VCaP (cell line): ENCODE data around the gene PLD6.

Experiments used
- H3K27ac ChIP-seq: fragments of 450-650 bp; 2 replicates; pipeline ENCODE4 v1.5.1; 2017
- TF ChIP-seq, protein P1 (sequence below): fragments of 450-650 bp; conservative IDR thresholded peaks from 2 replicates; pipeline ENCODE4 v1.5.1; 2017; ENCODE audit warnings: mild to moderate bottlenecking, moderate library complexity

Gene PLD6

DNA sequence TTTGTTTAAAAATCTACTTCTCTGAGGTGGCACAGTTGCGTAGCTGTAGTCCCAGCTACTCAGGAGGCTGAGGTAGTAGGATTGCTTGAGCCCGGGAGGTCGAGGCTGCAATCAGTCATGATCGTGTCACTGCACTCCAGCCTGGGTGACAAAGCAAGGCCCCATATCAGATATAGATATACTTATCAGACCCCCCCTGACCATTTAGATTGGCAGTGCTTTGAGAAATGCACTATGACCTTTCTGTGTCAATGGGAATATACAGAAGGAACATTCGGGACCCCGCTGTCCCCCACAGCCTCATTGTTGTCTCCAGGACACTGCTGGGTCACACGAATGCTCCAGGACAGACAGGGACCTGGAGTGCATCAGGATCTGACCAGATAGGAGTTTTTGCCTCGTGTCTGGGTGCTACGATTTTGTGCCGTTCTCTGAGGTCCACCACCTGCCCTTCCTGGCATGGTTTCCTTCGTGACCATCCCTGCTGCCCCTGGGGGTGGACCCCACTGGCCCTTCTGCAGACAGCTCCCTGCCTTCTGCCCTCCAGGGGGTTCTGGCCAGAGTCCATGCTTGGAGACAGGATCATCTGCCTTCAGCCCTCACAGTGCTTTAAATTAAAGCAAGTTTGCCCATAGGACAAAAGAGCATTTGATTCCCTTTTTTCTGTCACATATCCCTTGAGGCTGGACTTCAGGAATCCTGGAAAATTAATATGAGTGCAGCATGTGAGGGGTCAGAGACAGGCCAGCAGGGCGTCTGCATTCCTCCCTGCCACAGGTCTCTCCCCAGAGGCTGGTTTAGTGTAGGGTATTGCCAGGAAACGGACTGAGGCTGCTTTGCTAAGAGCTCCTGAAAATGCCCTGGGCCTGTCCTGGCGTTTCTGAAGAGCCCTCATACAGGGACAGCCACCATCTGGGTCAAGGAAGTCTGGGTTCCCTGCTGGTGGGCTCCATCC, 19.3 kb downstream of the PLD6 start:
- TF ChIP-seq, protein P1, sequence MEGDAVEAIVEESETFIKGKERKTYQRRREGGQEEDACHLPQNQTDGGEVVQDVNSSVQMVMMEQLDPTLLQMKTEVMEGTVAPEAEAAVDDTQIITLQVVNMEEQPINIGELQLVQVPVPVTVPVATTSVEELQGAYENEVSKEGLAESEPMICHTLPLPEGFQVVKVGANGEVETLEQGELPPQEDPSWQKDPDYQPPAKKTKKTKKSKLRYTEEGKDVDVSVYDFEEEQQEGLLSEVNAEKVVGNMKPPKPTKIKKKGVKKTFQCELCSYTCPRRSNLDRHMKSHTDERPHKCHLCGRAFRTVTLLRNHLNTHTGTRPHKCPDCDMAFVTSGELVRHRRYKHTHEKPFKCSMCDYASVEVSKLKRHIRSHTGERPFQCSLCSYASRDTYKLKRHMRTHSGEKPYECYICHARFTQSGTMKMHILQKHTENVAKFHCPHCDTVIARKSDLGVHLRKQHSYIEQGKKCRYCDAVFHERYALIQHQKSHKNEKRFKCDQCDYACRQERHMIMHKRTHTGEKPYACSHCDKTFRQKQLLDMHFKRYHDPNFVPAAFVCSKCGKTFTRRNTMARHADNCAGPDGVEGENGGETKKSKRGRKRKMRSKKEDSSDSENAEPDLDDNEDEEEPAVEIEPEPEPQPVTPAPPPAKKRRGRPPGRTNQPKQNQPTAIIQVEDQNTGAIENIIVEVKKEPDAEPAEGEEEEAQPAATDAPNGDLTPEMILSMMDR = no peak
- H3K27ac ChIP-seq = peak overlapping the region; percentile 31; the same call in 1 of the 2 replicates

DNA sequence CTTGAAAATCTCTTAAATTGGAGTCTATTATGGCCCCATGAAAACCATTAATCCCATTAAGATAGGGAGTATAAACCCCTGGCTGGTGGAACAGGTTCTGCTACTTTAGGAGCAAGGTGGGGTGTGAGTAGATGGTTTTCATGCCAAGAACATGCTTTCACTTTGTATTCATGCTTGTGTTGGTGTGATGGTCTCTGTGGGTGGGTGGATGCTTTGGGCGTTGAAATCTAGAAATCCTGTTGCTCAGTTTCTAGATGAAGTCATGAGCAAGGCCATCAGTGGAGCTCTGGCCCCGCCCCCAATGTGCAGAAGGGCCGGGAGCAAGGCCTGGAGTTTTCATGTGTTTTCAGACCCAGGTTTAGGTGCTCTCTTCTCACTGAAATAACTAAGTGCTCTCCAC, 20.1 kb downstream of the PLD6 start:
- TF ChIP-seq, protein P1 = no peak
- H3K27ac ChIP-seq = peak overlapping the region; percentile 31

DNA sequence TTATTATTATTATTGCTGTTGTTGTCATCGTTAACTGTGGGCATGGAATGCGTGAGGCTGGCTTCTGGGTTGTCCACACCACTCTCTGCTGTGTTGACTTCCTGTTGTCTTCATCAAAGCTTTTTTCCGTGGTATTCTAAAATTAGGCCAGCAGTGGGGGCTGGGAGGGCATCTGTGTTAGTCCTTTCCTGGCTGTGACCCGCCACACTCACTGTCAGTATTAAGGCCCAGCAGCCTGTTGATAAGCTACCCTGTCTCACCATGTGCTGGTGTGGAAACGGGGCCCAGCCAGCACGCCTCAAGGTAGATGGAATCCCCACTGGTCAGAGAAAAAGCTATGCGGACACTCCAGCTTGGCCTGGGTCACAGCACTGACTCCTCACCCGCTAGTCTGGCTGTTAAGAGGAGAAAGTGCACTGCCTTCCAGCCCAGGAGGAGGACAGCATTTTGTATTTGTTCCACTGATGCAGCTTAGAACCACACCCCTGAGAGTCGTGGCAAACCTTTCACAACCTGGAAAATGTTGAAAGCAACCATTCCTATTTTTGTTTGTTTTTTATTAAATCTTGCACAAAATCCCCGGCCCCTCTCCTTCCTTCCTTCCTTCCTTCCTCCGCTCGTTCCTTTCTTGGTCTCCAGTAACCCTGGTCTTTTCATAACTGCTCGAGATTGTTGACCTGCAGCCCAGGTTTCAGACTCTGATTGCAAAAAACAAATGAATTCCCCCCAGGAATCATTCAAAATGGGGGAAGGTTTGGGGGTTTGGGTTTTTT, 21.0 kb downstream of the PLD6 start:
- peak overlapping the region; percentile 31; the same call in 1 of the 2 replicates for H3K27ac ChIP-seq

DNA sequence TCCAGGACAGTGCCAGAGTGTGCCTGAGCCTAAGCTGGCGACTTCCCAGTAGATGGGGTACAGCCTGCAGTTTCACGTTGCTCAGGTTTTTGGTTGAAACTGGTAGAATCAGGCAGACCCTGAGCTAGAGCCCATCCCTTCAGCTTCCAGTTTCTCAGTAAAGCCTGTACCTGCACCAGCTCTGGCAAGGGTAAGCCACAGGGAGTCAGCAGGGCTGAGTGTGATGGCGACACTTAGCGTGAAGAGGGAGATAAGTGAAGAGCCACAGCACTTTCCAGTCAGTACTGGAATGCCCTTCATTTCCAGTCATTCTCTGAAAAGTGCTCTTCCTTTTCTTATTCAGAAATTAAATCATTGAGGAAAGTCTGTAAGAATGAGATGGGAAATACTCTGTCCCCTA, 22.4 kb downstream of the PLD6 start:
- TF ChIP-seq, protein P1 = no peak
- H3K27ac ChIP-seq = no peak overlapping the region

DNA sequence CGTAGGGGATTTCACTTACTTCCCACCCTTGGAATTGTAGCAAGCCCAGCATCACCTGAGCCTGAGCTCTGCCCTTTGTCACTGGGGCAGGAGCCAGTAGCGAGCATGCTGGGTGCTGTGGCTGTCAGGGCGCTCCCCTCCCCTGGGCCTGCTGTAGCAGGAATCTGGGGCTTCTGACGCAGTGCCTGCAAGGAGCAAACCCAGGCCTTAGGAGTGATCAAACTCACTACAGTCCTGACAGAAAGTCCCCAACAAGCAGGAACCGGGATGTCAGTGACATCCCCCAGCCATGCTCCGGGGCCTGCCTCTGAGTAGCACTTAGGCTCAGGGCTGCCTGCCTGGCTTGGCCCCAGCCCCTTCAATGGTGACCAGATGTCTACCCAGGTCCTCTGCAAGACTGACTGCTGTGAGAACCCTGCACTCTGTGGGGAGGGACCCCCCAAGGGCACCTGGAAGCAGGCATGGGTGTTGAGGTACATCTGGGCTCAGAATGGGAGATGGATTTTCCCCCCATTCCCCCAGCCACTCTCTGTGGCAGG, 23.5 kb downstream of the PLD6 start:
- TF ChIP-seq, protein P1 = no peak
- H3K27ac ChIP-seq = peak overlapping the region; percentile 63

DNA sequence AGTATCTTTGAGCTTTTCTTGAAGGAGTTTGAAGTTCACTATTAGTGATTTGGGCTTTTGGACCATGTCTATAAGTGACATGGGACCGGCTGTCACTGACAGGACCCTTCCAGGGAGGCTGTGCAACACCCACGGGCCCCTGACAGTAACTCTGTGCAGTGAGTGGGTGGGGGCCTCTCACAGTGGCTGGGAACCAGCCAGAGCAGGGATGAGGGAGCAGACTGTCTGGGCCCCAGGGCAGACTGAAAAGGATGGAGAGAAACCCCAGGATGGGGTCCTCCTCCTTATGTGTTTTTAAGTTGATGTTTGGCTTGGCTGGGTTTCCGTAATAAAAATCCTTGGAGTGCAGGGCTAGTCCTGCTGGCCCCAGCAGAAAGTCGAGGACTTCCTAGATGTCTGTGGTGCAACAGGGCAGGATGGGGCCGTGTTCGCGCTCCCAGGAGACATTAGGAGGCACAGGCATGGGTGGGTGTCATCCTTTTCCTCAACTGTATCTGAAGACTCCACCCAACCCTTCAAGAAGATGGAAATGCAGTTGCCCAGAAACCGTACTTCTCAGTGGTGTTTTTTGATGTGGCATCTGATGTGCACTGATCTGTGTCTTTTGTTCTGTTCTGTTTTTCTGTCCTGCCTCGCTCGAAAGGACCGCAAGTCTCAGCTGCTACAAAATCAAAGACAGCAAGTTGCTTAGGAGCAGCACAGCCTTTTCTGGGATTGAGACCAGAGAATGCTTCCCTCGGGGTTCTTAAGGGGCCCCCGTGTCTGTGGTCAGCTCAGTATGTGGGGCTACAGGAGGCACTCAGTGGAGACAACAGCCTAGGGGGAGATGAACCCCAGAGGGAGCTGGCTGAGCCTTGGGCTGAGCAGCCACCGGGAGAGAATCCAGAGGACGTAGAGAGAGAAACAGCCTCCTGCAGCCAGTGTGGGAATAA, 24.2 kb downstream of the PLD6 start:
- H3K27ac ChIP-seq = peak overlapping the region; percentile 63

More for the DNA sequence above, 24.2 kb downstream of the PLD6 start:
- TF ChIP-seq, protein P1 = no peak
